IMR-90 (cell line): ENCODE data around the gene TTC27. TPM values are rescaled to one million over a fixed set of nuclear protein-coding genes. Genes with fewer than 3 reads are reported as not detected.
"Not testable (repeated sequence)": the region's sequence is repeated elsewhere in the genome, so short reads cannot be mapped to it uniquely, and the experiment has no call there.

ENCODE experiments used
- ATAC-seq: fragments of 200-7000 bp; cut with Tn5 transposase; 2 replicates; pipeline ENCODE4 v1.9.1; 2020; ENCODE audit warnings: low read depth, mild to moderate bottlenecking, moderate library complexity
- BruUV-seq: library from RNA; stranded (reverse); fragments of 400-500 nt; replicated peaks from 2 replicates; lab custom pipeline; 2021; lab: Mats Ljungman, UMichigan
- CTCF ChIA-PET: fragments of 300-600 bp; formaldehyde crosslinking; extraction: SDS; loops from one replicate; lab custom pipeline; 2021; ENCODE audit warnings: antibody characterized with exemption; lab: Yijun Ruan, JAX
- POLR2A ChIA-PET: fragments of 300-600 bp; sonication (Branson Sonifier 250); formaldehyde crosslinking; loops from one replicate; lab custom pipeline; 2022; ENCODE audit warnings: antibody characterized with exemption; ENCODE audit not compliant: unreplicated experiment; lab: Charles Lee
- DNase-seq: peaks from one replicate; pipeline ENCODE4 v3.0.0; 2013
- H2AFZ ChIP-seq: replicated peaks from 2 replicates; pipeline ENCODE3; 2013; ENCODE audit warnings: low read length, mild to moderate bottlenecking; ENCODE audit not compliant: poor library complexity
- H2AK5ac ChIP-seq: 2 replicates; pipeline ENCODE4 v1.6.1; 2013; ENCODE audit warnings: low read depth, low read length, inconsistent platforms
- H2AK9ac ChIP-seq: replicated peaks from 2 replicates; pipeline ENCODE3; 2013; ENCODE audit warnings: mild to moderate bottlenecking, low read depth, low read length, moderate library complexity; ENCODE audit not compliant: poor library complexity
- H2BK120ac ChIP-seq: 2 replicates; pipeline ENCODE4 v1.6.1; 2013; ENCODE audit warnings: low read depth, low read length, inconsistent platforms
- H2BK15ac ChIP-seq: 3 replicates; pipeline ENCODE4 v1.6.1; 2013; ENCODE audit warnings: low read depth, low read length, inconsistent platforms
- H2BK20ac ChIP-seq: 2 replicates; pipeline ENCODE4 v1.6.1; 2013; ENCODE audit warnings: low read depth, mild to moderate bottlenecking, inconsistent platforms, low read length, moderate library complexity
- H2BK5ac ChIP-seq: 2 replicates; pipeline ENCODE4 v1.6.1; 2013; ENCODE audit warnings: mild to moderate bottlenecking, low read depth, low read length, inconsistent platforms; ENCODE audit not compliant: poor library complexity, severe bottlenecking
- H3K14ac ChIP-seq: replicated peaks from 2 replicates; pipeline ENCODE4 v1.6.1; 2013; ENCODE audit warnings: low read depth, low read length, inconsistent platforms
- H3K18ac ChIP-seq: 2 replicates; pipeline ENCODE4 v1.6.1; 2013; ENCODE audit warnings: low read depth, low read length, control low read depth
- H3K23ac ChIP-seq: 2 replicates; pipeline ENCODE4 v1.6.1; 2013; ENCODE audit warnings: low read depth, low read length, inconsistent platforms
- H3K27ac ChIP-seq: 2 replicates; pipeline ENCODE4 v1.5.1; 2013; ENCODE audit warnings: mild to moderate bottlenecking, control low read depth, low read length; ENCODE audit not compliant: insufficient read depth
- H3K27me3 ChIP-seq: 2 replicates; pipeline ENCODE4 v1.6.1; 2013; ENCODE audit warnings: low read length; ENCODE audit not compliant: control insufficient read depth, insufficient read depth
- H3K36me3 ChIP-seq: 2 replicates; pipeline ENCODE4 v1.6.1; 2013; ENCODE audit warnings: low read length, mixed read lengths; ENCODE audit not compliant: control insufficient read depth, insufficient read depth
- H3K4ac ChIP-seq: 2 replicates; pipeline ENCODE4 v1.6.1; 2013; ENCODE audit warnings: low read depth, low read length, inconsistent platforms
- H3K4me1 ChIP-seq: 2 replicates; pipeline ENCODE4 v1.6.1; 2013; ENCODE audit warnings: low read length, mixed read lengths; ENCODE audit not compliant: control insufficient read depth, insufficient read depth
- H3K4me2 ChIP-seq: 2 replicates; pipeline ENCODE4 v1.6.1; 2013; ENCODE audit warnings: low read depth, mild to moderate bottlenecking, control low read depth, low read length, moderate library complexity
- H3K4me3 ChIP-seq: 2 replicates; pipeline ENCODE4 v1.5.1; 2013; ENCODE audit warnings: low read depth, mild to moderate bottlenecking, control low read depth, low read length, moderate library complexity; ENCODE audit not compliant: insufficient read depth
- H3K56ac ChIP-seq: 2 replicates; pipeline ENCODE4 v1.6.1; 2013; ENCODE audit warnings: low read length, inconsistent platforms; ENCODE audit not compliant: insufficient read depth; ENCODE audit errors: extremely low read depth
- H3K79me1 ChIP-seq, 2 experiments: 2 replicates each; pipeline ENCODE4 v1.6.1; 2013; ENCODE audit warnings: low read length in 2 of 2, inconsistent platforms in 1 of 2, low read depth in 1 of 2
- H3K9ac ChIP-seq: 2 replicates; pipeline ENCODE4 v1.6.1; 2013; ENCODE audit warnings: low read depth, low read length, control low read depth
- H3K9me1 ChIP-seq: 2 replicates; pipeline ENCODE4 v1.6.1; 2013; ENCODE audit warnings: low read length, inconsistent platforms; ENCODE audit not compliant: insufficient read depth
- H3K9me3 ChIP-seq: 2 replicates; pipeline ENCODE4 v1.6.1; 2013; ENCODE audit warnings: low read length; ENCODE audit not compliant: control insufficient read depth, insufficient read depth
- H4K20me1 ChIP-seq: 2 replicates; pipeline ENCODE4 v1.6.1; 2013; ENCODE audit warnings: low read length, inconsistent platforms; ENCODE audit not compliant: insufficient read depth
- H4K5ac ChIP-seq: 2 replicates; pipeline ENCODE4 v1.6.1; 2013; ENCODE audit warnings: mild to moderate bottlenecking, low read depth, low read length, control low read depth
- H4K8ac ChIP-seq, 2 experiments: 2 replicates each; pipeline ENCODE4 v1.6.1; 2013; ENCODE audit warnings: low read depth in 2 of 2, low read length in 2 of 2, control low read depth in 1 of 2, inconsistent platforms in 1 of 2
- H4K91ac ChIP-seq: 2 replicates; pipeline ENCODE4 v1.6.1; 2013; ENCODE audit warnings: low read depth, low read length, inconsistent platforms; ENCODE audit not compliant: insufficient read depth
- WGBS, 2 experiments: methylation state at CpG; one replicate each; pipeline versions ENCODE4 v1.1.5 to v1.1.7; 2013; ENCODE audit warnings: missing lambda C conversion rate in 2 of 2; ENCODE audit not compliant: insufficient read length in 1 of 2; ENCODE audit errors: extremely low coverage in 2 of 2; 5-methylcytosine and 5-hydroxymethylcytosine counted together
- dilution Hi-C: fragments of 300-500 bp; cut with HindIII; formaldehyde crosslinking; loops from one replicate; pipeline ENCODE4 v1.14.3; 2018; ENCODE audit warnings: low sequenced_read_pairs; ENCODE audit not compliant: unreplicated experiment
- in situ Hi-C: fragments of 300-500 bp; cut with MboI; formaldehyde crosslinking; loops from 3 replicates; pipeline ENCODE4 v1.14.3; 2019; ENCODE audit warnings: low sequenced_read_pairs, inconsistent platforms, mixed read lengths
- intact Hi-C: fragments of 100-400 bp; cut with micrococcal nuclease; formaldehyde crosslinking; loops from 2 replicates; pipeline ENCODE4 v1.10.0; 2022
- polyA plus RNA-seq, 3 experiments: library from polyadenylated mRNA; depleted of rRNA; stranded (reverse); fragments of >200 nt; gene quantifications; 2 replicates each; pipeline ENCODE4 v1.2.3, GENCODE V29; 2012; ENCODE audit warnings: low replicate concordance in 1 of 3
- total RNA-seq: library from RNA; depleted of rRNA; stranded (reverse); fragments of >200 nt; gene quantifications from 2 replicates; pipeline ENCODE4 v1.2.3, GENCODE V29; 2012

The TTC27 gene
- total and polyA plus RNA-seq, 2 of the 4 experiments (the other 2 are of a cell fraction) = 12.7 to 30.5 TPM

DNA sequence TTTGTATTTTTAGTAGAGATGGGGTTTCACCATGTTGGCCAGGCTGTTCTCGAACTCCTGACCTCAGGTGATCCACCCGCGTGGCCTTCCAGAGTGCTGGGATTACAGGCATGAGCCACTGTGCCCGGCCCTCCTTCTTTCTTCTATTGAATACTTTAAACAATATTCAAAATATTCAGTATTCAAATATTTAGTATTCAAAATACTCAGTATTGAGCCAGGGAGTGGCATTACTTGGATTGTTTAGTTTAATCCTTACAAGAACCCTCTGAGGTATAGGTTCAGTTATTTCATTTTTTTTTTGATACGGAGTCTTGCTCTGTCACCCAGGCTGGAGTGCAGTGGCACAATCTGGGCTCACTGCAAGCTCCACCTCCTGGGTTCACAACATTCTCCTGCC, 10.7 kb downstream of the TTC27 start:
- H2AK5ac ChIP-seq, intact Hi-C loops, DNase-seq, H3K4me2 ChIP-seq, ATAC-seq, H3K27me3 ChIP-seq, H4K8ac ChIP-seq, H3K27ac ChIP-seq, H3K4me1 ChIP-seq, H3K56ac ChIP-seq, H2BK120ac ChIP-seq, H3K9me3 ChIP-seq, dilution Hi-C loops, CTCF ChIA-PET, BruUV-seq, H2BK15ac ChIP-seq, in situ Hi-C loops, H4K20me1 ChIP-seq, H4K91ac ChIP-seq, H2AFZ ChIP-seq, H4K5ac ChIP-seq, H2BK20ac ChIP-seq, H3K9ac ChIP-seq, H3K4me3 ChIP-seq, H3K14ac ChIP-seq, H2BK5ac ChIP-seq, H3K18ac ChIP-seq, H3K9me1 ChIP-seq, H3K4ac ChIP-seq, H2AK9ac ChIP-seq, POLR2A ChIA-PET, H3K23ac ChIP-seq, H3K79me1 ChIP-seq: not testable (repeated sequence)
- no CpG with 5 or more reads among the region's 5 CpGs for WGBS, 2 experiments
- H3K36me3 ChIP-seq = peaks cover 40% of the 10 kb centered on the region
